Right lobe of liver (tissue), 6 donors: ENCODE results near the gene CYTH2. TPM values are rescaled to one million over a fixed set of nuclear protein-coding genes. Genes with fewer than 3 reads are reported as not detected.
"Not testable (repeated sequence)": the region's sequence is repeated elsewhere in the genome, so short reads cannot be mapped to it uniquely, and the experiment has no call there.

ENCODE experiments used
- ATAC-seq, 4 donors: fragments of 200-7000 bp; cut with Tn5 transposase; one replicate each; pipeline ENCODE4 v1.9.1; 2020; ENCODE audit warnings: mild to moderate bottlenecking in 4 of 4, moderate library complexity in 4 of 4
- DNase-seq, 3 donors: peaks; one replicate each; pipeline ENCODE4 v3.0.0-alpha.2; 2020
- H3K27ac ChIP-seq, 3 donors: fragments of 200-600 bp; one replicate each; pipeline ENCODE4 v1.8.0; 2022
- H3K27me3 ChIP-seq, 2 donors: fragments of 200-600 bp; one replicate each; pipeline ENCODE4 v1.8.0; 2022
- H3K36me3 ChIP-seq, 4 donors: fragments of 200-600 bp; sonication (generic) in 1 of 4; one replicate each; pipeline versions ENCODE4 v1.5.1 to v1.8.0; 2017 to 2022; ENCODE audit warnings: control low read depth in 1 of 4
- H3K4me1 ChIP-seq, 4 donors: fragments of 200-600 bp; sonication (generic) in 1 of 4; one replicate each; pipeline versions ENCODE4 v1.5.1 to v1.8.0; 2017 to 2022; ENCODE audit warnings: control low read depth in 1 of 4
- H3K4me3 ChIP-seq, 3 donors: fragments of 200-600 bp; one replicate each; pipeline ENCODE4 v1.8.0; 2022
- H3K9me3 ChIP-seq, 4 donors: fragments of 200-600 bp; sonication (generic) in 1 of 4; one replicate each; pipeline versions ENCODE4 v1.5.1 to v1.8.0; 2017 to 2022; ENCODE audit warnings: control low read depth in 1 of 4
- POLR2A ChIP-seq: fragments of 450-650 bp; IDR thresholded peaks from one replicate; pipeline ENCODE4 v1.6.1; 2017; ENCODE audit warnings: antibody characterized with exemption, mild to moderate bottlenecking
- WGBS: methylation state at CpG from one replicate; pipeline ENCODE4 v1.1.6; 2018; ENCODE audit warnings: low coverage, low lambda C conversion rate; ENCODE audit not compliant: insufficient coverage; ENCODE audit errors: missing lambda C conversion rate; 5-methylcytosine and 5-hydroxymethylcytosine counted together
- intact Hi-C, 2 donors: fragments of 100-400 bp; cut with DNase I; formaldehyde crosslinking; loops; one replicate each; pipeline versions ENCODE4 v1.11.2 to v1.14.1; 2022
- total RNA-seq, 6 experiments: library from RNA; depleted of rRNA in 2 of 6; stranded (reverse); fragments of >200 nt in 2 of 6; fragmentation: NEBNext Ultra II Directional in 3 of 6; extraction: Animal tissue kit (Norgen Biotek cat#: 25700) in 3 of 6; gene quantifications; one replicate each; pipeline versions ENCODE4 v1.1.0 to v1.2.4, GENCODE V29; 2016 to 2023
- TF ChIP-seq, protein P1 (sequence below), 4 donors: fragments of 200-600 bp in 3 of 4; fragments of 450-650 bp in 1 of 4; IDR thresholded peaks; one replicate each; pipeline versions ENCODE4 v1.5.1 to v1.8.0; 2016 to 2022; ENCODE audit warnings: antibody characterized with exemption in 4 of 4, mild to moderate bottlenecking in 2 of 4
- donor health status: DM: no; HTN: yes; CAD: no.
- donor health status: DM: no; HTN: no; CAD: no.
- donor health status: DM: no; HTN: no; CAD: no.
- donor health status: DM: no; HTN: yes; CAD: no.
- donor health status: DM: no; HTN: yes; CAD: no.

Gene CYTH2
- total RNA-seq, 6 experiments from 2014 or later = 7.7 to 22.7 (median 13.5) TPM

DNA sequence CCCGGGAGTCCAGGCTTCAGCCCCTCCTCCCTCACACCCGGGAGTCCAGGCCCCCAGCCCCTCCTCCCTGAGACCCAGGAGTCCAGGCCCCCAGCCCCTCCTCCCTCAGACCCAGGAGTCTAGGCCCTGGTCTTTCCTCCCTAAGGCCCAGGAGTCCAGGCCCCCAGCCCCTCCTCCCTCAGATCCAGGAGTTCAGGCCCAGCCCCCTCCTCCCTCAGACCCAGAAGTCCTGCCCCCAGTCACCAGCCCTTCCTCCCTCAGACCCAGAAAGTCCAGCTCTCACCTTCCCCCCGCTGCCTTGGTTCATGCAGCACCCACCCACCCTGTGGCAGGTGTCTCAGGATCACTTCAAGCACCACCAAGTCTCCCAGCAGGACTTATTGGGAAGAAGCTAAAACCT lies 14.1 kb downstream of the CYTH2 start:
- peaks cover 0 to 7% (median 3%) of the 10 kb centered on the region in 4 donors for H3K4me1 ChIP-seq
- no peaks in the 10 kb centered on the region for H3K36me3 ChIP-seq
- no peaks in the 10 kb centered on the region for H3K27me3 ChIP-seq
- intact Hi-C loops = no loop called here
- H3K4me3 ChIP-seq = no peak overlapping the region
- no peak for TF ChIP-seq POLR2A
- TF ChIP-seq, protein P1, sequence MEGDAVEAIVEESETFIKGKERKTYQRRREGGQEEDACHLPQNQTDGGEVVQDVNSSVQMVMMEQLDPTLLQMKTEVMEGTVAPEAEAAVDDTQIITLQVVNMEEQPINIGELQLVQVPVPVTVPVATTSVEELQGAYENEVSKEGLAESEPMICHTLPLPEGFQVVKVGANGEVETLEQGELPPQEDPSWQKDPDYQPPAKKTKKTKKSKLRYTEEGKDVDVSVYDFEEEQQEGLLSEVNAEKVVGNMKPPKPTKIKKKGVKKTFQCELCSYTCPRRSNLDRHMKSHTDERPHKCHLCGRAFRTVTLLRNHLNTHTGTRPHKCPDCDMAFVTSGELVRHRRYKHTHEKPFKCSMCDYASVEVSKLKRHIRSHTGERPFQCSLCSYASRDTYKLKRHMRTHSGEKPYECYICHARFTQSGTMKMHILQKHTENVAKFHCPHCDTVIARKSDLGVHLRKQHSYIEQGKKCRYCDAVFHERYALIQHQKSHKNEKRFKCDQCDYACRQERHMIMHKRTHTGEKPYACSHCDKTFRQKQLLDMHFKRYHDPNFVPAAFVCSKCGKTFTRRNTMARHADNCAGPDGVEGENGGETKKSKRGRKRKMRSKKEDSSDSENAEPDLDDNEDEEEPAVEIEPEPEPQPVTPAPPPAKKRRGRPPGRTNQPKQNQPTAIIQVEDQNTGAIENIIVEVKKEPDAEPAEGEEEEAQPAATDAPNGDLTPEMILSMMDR (IDR thresholded peaks at IDR 0.05) = no peak
- H3K9me3 ChIP-seq = no peaks in the 10 kb centered on the region
- H3K27ac ChIP-seq = no peak overlapping the region
- ATAC-seq (no peak), DNase-seq (no peak)
- 42% methylated on average over 3 of the region's 3 CpGs for WGBS

DNA sequence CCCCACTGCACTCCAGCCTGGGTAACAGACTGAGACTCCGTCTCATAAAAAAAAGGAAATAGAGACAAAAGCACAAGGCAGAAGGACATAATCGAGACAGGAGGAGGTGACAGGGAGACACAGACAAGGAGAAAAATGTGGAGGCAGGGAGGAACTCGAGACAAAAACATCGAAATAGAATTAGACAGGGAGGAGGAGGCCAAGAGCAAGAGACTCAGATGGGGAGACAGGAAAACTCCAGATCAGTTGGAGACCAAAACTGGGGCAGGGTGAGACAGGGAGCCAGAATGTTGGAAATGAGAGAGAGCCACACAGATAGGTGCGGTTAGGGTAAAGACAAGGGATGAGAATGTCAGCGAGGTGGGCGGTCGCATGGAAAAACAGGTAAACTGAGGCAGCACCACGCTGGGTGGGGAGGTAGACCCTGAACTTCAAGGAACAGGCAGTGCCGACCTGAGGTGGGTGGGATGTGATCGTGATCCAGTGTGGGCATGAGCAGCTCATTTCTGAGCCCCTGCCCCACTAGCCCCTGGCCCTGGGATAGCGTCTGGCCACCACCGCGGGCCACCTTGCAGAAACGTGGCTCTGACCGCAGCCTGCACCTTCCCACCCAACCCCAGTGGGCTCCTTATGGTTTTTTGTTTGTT lies 15.2 kb downstream of the CYTH2 start:
- ATAC-seq (no peak), DNase-seq (no peak)
- no peaks in the 10 kb centered on the region for H3K9me3 ChIP-seq
- H3K36me3 ChIP-seq = no peaks in the 10 kb centered on the region
- no peak overlapping the region for H3K27ac ChIP-seq
- no peak overlapping the region for H3K4me3 ChIP-seq
- WGBS = 77% methylated on average over 15 of the region's 16 CpGs
- TF ChIP-seq POLR2A = no peak
- TF ChIP-seq, protein P1 (IDR thresholded peaks at IDR 0.05) = no peak
- H3K4me1 ChIP-seq = peaks cover 0 to 7% (median 3%) of the 10 kb centered on the region in 4 donors
- intact Hi-C loops = no loop called here
- no peaks in the 10 kb centered on the region for H3K27me3 ChIP-seq

DNA sequence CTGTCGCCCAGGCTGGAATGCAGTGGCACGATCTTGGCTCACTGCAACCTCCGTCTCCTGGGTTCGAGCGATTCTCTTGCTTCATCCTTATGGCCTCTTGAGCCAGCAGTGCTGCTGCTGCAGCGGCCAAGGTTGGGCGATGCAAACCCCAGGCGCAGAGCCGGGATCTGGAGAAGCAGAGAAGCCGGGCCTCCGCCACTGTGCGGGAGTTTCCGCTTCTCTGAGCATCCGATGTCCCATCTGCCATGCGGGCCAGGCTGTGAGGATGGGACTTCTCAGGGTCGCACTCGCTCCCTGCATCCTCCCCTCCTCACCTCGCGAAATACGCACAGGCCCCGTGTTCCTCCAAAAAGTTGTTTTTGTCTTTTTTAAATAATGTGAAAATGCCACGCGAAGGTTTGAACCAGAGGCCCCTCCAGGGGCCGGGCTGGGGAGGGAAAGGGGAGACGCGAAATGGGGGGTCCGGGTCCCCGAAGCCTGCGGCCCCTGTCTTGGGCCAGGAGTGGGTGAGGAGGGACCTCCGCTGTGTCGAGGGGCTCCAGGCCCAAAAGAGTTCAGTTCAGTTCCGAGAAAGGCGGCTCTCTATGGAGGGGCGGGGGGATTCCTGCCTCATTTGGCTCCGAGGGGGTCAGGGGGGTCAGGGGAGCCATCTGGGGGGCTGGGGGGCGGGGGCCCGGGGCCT lies 15.9 kb downstream of the CYTH2 start:
- H3K27me3 ChIP-seq = no peaks in the 10 kb centered on the region
- intact Hi-C loops = no loop called here
- TF ChIP-seq POLR2A = no peak
- TF ChIP-seq, protein P1 (IDR thresholded peaks at IDR 0.05) = no peak
- no peak for ATAC-seq
- peaks cover 0 to 7% (median 1%) of the 10 kb centered on the region in 4 donors for H3K4me1 ChIP-seq
- no peak for DNase-seq
- no peak overlapping the region for H3K4me3 ChIP-seq
- H3K27ac ChIP-seq = no peak overlapping the region
- H3K9me3 ChIP-seq = no peaks in the 10 kb centered on the region
- no peaks in the 10 kb centered on the region for H3K36me3 ChIP-seq
- 60% methylated on average over 19 of the region's 37 CpGs for WGBS

DNA sequence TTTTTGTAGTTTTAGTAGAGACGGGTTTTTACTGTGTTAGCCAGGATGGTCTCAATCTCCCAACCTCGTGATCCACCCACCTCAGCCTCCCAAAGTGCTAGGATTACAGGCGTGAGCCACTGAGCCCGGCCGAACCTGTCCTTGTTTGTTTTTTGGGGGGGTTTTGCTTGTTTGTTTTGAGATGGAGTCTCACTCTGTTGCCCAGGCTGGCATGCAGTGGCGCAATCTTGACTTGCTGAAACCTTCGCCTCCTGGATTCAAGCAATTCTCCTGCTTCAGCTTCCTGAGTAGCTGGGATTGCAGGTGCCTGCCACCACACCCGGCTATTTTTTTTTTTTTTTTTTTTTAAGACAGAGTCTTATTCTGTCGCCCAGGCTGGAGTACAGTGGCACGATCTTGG lies 17.5 kb downstream of the CYTH2 start:
- H3K4me1 ChIP-seq, H3K27ac ChIP-seq, intact Hi-C loops, H3K27me3 ChIP-seq, DNase-seq, H3K36me3 ChIP-seq, H3K4me3 ChIP-seq, H3K9me3 ChIP-seq, ATAC-seq: not testable (repeated sequence)
- 49% methylated on average over 3 of the region's 10 CpGs for WGBS

DNA sequence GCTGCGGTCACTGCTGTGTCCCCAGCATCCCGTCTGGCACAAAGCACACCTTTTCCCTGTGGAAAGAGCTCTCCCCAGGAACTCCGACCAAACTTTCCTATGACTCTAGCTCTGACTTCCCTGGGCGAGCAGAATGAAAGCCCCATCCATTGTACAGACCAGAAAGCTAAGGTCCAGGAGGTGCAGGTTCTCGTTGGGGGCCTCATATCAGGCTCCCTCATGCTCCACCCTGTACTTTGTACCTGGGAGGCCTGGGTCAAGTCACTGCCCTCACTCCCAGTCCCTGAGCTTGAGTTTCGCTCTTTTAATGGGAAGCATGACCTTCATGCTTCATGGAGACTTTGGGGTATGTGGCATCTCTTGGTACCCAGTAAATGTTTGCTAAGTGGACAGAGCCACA lies 18.4 kb downstream of the CYTH2 start:
- Histone ChIP-seq H3K27ac (no peak overlapping the region), H3K9me3 (no peaks in the 10 kb centered on the region), H3K36me3 (no peaks in the 10 kb centered on the region), H3K4me1 (no peaks in the 10 kb centered on the region), H3K27me3 (no peaks in the 10 kb centered on the region), H3K4me3 (no peak overlapping the region)
- 75% methylated on average over 5 of the region's 6 CpGs for WGBS
- TF ChIP-seq POLR2A = no peak
- TF ChIP-seq, protein P1 (IDR thresholded peaks at IDR 0.05) = no peak
- DNase-seq = no peak
- ATAC-seq = no peak
- intact Hi-C loops = no loop called here
